HTR-8/SVneo (cell line): Measurements from ENCODE around the gene LRRC27.
A peak's percentile ranks its signal among the peaks of the same experiment; 100 is the strongest.
"Not testable (repeated sequence)": the region's sequence is repeated elsewhere in the genome, so short reads cannot be mapped to it uniquely, and the experiment has no call there.

Source experiments
- DNase-seq: peaks from one replicate; pipeline ENCODE4 v3.0.0; 2011; ENCODE audit warnings: low spot score, mixed read lengths; ENCODE audit not compliant: insufficient read length
- FAIRE-seq: peaks from 2 replicates; lab custom pipeline; 2011; peaks lifted over from hg19 to GRCh38; lab: Jason Lieb, UNC

The LRRC27 gene

GRCh38 chr10:132313865-132314264 is 18.1 kb upstream of the LRRC27 start:
- no peak for DNase-seq
- no peak for FAIRE-seq

DNA sequence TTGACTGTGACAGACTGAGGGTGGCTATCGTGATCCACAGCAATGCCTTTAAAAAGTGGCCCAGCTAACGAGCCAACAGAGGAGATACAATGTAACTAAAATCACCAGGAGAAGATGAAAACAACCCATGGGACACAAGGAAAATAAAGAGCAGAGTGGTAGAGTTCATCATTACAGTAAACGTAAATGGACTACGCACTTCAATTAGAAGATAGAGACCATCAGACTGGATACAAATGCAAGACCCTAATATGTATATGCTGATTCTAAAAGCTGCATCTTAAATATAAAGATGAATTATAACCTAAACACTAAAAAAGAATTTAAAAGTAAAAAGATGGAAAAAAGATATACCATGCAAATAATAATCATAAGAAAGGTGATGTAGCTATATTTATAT is 17.7 kb upstream of the LRRC27 start:
- FAIRE-seq = no peak
- DNase-seq = no peak

DNA sequence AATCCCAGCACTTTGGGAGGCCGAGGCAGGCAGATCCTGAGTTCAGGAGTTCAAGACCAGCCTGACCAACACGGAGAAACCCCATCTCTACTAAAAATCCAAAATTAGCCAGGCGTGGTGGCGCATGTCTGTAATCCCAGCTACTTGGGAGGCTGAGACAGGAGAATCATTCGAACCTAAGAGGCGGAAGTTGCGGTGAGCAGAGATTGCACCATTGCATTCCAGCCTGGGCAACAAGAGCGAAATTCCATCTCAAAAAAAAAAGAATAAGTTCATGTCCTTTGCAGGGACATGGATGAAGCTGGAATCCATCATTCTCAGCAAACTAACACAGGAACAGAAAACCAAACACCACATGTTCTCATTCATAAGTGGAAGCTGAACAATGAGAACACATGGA is 17.1 kb upstream of the LRRC27 start:
- not testable (repeated sequence) for FAIRE-seq, DNase-seq

GRCh38 chr10:132316133-132316532 is 15.9 kb upstream of the LRRC27 start:
- DNase-seq = no peak
- no peak for FAIRE-seq

GRCh38 chr10:132317477-132317876 is 14.5 kb upstream of the LRRC27 start:
- not testable (repeated sequence) for DNase-seq, FAIRE-seq

DNA sequence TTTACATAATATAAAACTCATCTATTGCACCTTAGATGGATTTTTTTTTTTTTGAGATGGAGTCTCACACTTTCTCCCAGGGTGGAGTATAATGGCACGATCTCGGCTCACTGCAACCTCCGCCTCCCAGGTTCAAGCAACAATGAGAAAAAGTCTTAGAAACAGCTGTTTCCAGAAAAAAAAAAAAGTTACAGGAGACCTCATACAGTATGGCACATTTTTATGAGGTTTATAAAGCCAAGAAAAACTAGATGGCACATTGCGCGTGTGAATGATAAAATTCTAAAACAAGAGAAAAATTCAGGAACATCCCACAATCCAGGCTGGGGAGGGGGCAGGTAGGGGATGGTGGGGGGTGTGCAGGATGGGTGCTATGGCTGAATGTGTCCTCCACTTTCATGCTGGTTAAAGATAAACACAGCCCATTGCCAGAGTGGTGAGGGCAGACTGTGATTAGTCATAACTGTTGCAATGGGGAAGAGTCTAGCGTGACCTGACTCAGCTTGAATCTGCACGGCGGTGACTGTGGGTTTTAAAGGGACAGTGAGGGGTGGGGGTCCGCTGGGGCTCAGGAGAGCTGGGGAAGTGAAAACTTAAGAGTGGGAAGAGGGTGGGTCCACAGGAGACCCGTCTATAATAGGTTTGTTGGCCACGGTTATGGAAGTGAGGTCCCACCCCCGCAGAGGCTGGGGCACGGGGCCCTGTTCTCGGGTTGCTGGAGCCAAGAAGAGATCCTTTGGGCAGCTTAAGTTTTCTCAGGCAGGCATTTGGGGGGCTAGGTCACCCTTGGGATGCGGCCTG is 11.9 kb upstream of the LRRC27 start:
- DNase-seq = peak; percentile 73
- FAIRE-seq = no peak

DNA sequence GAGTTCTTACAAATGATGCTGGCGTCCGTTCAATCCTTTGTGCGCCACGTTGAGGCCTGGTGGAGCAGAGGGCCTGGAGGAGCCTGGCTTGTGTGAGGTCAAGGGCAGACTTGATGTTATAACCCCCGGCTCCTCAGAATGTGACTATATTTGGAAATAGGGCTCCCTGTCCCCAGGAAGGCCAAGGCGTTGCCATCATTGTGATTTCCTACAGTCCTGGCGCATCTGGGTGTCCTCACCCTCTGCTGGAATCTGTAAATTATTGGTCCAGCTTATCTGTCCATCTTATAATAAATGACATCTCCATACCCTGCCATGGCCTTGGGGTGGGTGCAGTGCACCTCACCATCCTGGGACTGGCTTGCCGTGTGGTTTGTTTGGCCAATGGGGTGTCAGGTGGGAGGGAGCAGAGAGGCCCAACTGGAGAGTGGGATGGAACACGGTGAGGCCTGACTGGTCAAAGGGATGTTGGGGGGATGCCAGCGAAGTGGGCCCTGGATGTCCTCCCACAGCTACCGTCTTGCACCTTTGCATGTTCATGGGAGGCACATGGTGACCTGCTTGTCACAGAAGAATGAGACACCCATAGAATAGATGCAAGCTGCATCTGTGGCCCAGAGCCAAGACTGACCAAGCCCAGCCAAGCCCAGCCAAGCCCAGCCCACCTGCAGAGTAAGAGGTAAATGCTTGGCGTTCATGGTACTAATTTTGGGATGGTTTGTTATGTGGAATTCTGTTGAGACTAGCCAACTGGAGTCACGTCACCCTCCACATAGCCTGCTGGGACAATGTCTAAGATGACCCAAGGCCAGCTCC is 11.1 kb upstream of the LRRC27 start:
- DNase-seq (no peak), FAIRE-seq (no peak)

- DNase-seq (no peak), FAIRE-seq (no peak)
These were observed 10.3 kb upstream of the LRRC27 start for GRCh38 chr10:132321726-132322125.

- DNase-seq = no peak
These were observed 9.4 kb upstream of the LRRC27 start for GRCh38 chr10:132322586-132323048.

DNA sequence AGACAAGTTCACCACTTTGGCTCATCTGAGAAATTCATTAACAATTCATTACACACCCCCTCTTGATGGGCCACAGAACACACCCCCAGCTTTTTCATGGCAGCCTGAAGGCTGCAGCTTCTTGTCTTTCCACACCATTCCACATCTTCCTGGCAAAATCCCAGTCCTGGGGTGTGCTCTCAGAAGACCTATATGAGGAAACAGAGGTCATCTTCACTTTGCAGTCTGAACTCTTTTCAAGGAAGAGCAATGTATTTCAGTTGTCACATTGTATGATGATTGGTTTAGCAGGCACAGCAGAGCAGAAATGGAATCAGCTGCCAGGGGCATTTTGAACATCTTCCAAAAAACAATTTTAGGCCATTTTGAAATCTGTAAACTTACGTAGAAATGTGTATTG is 7.8 kb upstream of the LRRC27 start:
- DNase-seq (no peak), FAIRE-seq (no peak)

More at GRCh38 chr10:132322586-132323048, 9.4 kb upstream of the LRRC27 start:
- FAIRE-seq = no peak

- FAIRE-seq (no peak), DNase-seq (no peak)
These were observed 5.6 kb upstream of the LRRC27 start for GRCh38 chr10:132326344-132326889.

DNA sequence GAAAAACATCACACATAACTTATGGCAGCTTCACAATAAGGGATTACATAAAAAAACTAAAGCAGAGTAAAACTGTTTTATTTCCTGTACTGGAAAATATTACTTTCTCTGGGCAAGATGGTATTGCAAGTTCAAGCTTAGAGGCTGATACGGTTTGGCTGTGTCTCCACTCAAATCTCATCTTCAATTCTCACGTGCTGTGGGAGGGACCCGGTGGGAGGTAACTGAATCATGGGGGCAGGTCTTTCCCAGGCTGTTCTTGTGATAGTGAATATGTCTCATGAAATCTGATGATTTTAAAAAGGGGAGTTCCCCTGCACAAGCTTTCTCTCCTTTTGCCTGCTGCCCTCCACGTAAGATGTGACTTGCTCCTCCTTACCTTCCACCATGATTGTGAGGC is 5.1 kb upstream of the LRRC27 start:
- FAIRE-seq (no peak), DNase-seq (no peak)

GRCh38 chr10:132328106-132328505 is 3.9 kb upstream of the LRRC27 start:
- FAIRE-seq = no peak
- DNase-seq = no peak

DNA sequence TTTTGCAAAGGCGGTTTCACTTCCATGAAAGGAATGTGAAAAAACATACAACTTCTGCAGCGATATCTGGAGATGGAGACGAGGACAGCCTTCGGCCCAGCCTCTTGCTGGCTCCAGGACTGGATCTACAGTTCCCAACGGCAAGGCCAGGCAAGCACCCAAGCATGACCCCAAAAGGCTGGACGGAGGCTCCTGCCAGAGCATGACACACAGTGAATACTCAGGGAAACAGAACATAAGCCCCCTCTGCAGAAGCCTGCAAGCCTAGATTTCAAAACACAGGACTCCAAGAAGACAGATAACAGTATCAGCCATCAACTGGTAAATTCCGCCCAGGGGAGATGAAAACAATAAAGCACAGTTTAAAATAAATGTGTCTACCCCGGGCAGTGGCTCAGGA is 3.3 kb upstream of the LRRC27 start:
- FAIRE-seq = no peak
- DNase-seq = no peak

- FAIRE-seq = no peak
- peak; percentile 48 for DNase-seq
These were observed 2.2 kb upstream of the LRRC27 start for GRCh38 chr10:132329565-132330485.

- no peak for FAIRE-seq
- DNase-seq = no peak
These were observed 1.5 kb upstream of the LRRC27 start for GRCh38 chr10:132330486-132330833.

DNA sequence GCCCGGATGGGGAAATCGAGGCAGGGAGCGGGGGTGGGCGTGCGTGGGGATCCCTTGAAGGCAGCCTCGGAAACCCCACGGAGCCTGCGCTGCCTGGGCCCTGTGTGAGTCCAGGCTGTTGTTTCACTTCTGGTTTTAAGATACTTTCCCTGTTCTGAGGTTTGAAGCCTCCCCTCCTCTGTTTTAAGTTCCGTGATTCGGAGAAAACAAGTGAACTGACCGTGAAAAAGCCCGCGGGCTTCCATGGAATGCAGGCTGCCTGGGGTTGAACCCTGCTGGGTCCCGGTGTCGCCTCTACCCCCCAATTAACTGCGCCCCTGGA is 401 bp downstream of the LRRC27 start:
- FAIRE-seq (no peak), DNase-seq (no peak)

GRCh38 chr10:132333386-132333785 is 1.4 kb downstream of the LRRC27 start:
- no peak for FAIRE-seq
- DNase-seq = no peak

DNA sequence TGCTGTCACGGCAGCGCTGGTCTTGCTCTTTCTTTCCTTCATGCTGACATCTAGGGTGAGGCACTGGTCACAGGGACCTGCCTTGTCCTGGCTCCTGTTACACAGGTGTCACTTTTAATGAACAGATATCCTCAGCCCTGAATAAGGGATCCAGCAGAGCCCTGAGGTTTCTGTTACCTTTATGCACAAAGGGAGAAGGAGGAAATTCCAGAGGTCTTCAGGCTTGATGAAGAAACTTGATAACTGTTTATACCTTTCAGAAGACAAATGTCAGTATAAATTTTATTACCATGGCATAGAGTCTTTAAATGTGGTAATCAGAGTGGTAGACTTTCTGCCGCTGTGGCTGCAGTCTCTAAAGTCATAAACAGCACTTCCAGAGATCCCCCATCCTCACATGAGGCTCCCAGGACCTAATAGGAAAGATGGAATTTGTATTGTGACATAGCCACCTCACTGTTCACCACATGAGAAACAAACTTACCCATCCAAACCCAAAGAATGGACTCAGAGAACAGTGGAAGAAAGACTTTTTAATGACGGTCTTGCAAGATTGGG is 2.7 kb downstream of the LRRC27 start:
- FAIRE-seq = no peak

More for the DNA sequence above, 2.7 kb downstream of the LRRC27 start:
- DNase-seq = no peak
